ENCODE data around the gene ADARB2. TPM values are rescaled to one million over a fixed set of nuclear protein-coding genes. Genes with fewer than 3 reads are reported as not detected.
A peak's percentile ranks its signal among the peaks of the same experiment; 100 is the strongest.
"Not testable (repeated sequence)": the region's sequence is repeated elsewhere in the genome, so short reads cannot be mapped to it uniquely, and the experiment has no call there.

ADARB2 gene
- total and polyA plus RNA-seq, 2 experiments from 2014 or later: 2.0 to 5.0 TPM

- Histone ChIP-seq H3K9me2 (ENCODE audit: insufficient read depth) (no peaks in the 10 kb centered on the region), H4K20me1 (replicated peaks; ENCODE audit: insufficient read depth) (no peaks in the 10 kb centered on the region), H3K27me3 (ENCODE audit: insufficient read depth) (no peaks in the 10 kb centered on the region), H2AFZ (no peak overlapping the region), H3K4me1 (ENCODE audit: insufficient read depth) (no peaks in the 10 kb centered on the region), H3F3A (replicated peaks; ENCODE audit: low read depth) (peaks cover 6% of the 10 kb centered on the region), H3K27ac (ENCODE audit: low read depth) (no peak overlapping the region), H3K36me3 (ENCODE audit: insufficient read depth) (no peaks in the 10 kb centered on the region; the same call in 1 of the 2 replicates), H3K4me2 (no peak overlapping the region), H3K4me3 (no peak overlapping the region), H3K79me2 (replicated peaks; ENCODE audit: insufficient read depth) (no peaks in the 10 kb centered on the region)
- Mint-ChIP-seq H3K27ac (no peak overlapping the region), H3K36me3 (ENCODE audit: low read depth) (peaks cover 29% of the 10 kb centered on the region), H3K4me3 (no peak overlapping the region), H3K9me3 (peaks cover 40% of the 10 kb centered on the region), H3K27me3 (ENCODE audit: insufficient read depth, low read depth, poor library complexity) (peaks cover 4% of the 10 kb centered on the region), H3K4me1 (peaks cover 11% of the 10 kb centered on the region; the same call in 2 of the 3 replicates)
- ATAC-seq (no peak), DNase-seq (ENCODE audit: low spot score) (no peak)
- TF ChIP-seq ZNF462 (CRISPR knock-in tag; IDR thresholded peaks at IDR 0.05) (no peak), CTCF (conservative IDR thresholded peaks at IDR 0.05; ENCODE audit: low read depth in 2 of 2) (0 out of 4 replicates have a peak, but pooled peaks of 1 of the 2 experiments have one; percentile 8)
Observed at GRCh38 chr10:1227510-1228402, 509.6 kb downstream of the ADARB2 start.

DNA sequence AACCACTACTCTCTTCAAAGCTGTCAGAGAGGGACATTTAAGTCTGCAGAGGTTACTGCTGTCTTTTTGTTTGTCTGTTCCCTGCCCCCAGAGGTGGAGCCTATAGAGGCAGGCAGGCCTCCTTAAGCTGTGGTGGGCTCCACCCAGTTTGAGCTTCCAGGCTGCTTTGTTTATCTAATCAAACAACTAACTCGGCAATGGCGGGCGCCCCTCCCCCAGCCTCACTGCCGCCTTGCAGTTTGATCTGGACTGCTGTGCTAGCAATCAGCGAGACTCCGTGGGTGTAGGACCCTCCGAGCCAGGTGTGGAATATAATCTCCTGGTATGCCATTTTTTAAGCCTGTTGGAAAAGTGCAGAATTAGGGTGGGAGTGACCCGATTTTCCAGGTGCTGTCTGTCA, 510.4 kb downstream of the ADARB2 start:
- Mint-ChIP-seq H3K36me3 (ENCODE audit: low read depth) (peaks cover 29% of the 10 kb centered on the region), H3K9me3 (peaks cover 40% of the 10 kb centered on the region), H3K4me1 (peaks cover 11% of the 10 kb centered on the region; the same call in 2 of the 3 replicates)
- H3K4me3 Mint-ChIP-seq; H3F3A ChIP-seq (replicated peaks; ENCODE audit: low read depth); H3K27ac ChIP-seq (ENCODE audit: low read depth); H2AFZ ChIP-seq; H3K4me1 ChIP-seq (ENCODE audit: insufficient read depth); H4K20me1 ChIP-seq (replicated peaks; ENCODE audit: insufficient read depth); DNase-seq (ENCODE audit: low spot score); H3K27me3 Mint-ChIP-seq (ENCODE audit: insufficient read depth, low read depth, poor library complexity); H3K79me2 ChIP-seq (replicated peaks; ENCODE audit: insufficient read depth); H3K9me2 ChIP-seq (ENCODE audit: insufficient read depth); H3K27ac Mint-ChIP-seq; H3K27me3 ChIP-seq (ENCODE audit: insufficient read depth); H3K4me3 ChIP-seq; H3K36me3 ChIP-seq (ENCODE audit: insufficient read depth); H3K4me2 ChIP-seq; ATAC-seq: not testable (repeated sequence)

- not testable (repeated sequence) for H3F3A ChIP-seq (replicated peaks; ENCODE audit: low read depth); DNase-seq (ENCODE audit: low spot score); H3K36me3 Mint-ChIP-seq (ENCODE audit: low read depth); H3K4me1 Mint-ChIP-seq; H3K4me1 ChIP-seq (ENCODE audit: insufficient read depth); H3K4me2 ChIP-seq; H4K20me1 ChIP-seq (replicated peaks; ENCODE audit: insufficient read depth); H3K79me2 ChIP-seq (replicated peaks; ENCODE audit: insufficient read depth); H3K4me3 ChIP-seq; H2AFZ ChIP-seq; H3K27ac ChIP-seq (ENCODE audit: low read depth); H3K27me3 Mint-ChIP-seq (ENCODE audit: insufficient read depth, low read depth, poor library complexity); H3K9me2 ChIP-seq (ENCODE audit: insufficient read depth); H3K27me3 ChIP-seq (ENCODE audit: insufficient read depth); H3K4me3 Mint-ChIP-seq; H3K27ac Mint-ChIP-seq; H3K36me3 ChIP-seq (ENCODE audit: insufficient read depth); ATAC-seq
- H3K9me3 Mint-ChIP-seq: peaks cover 23% of the 10 kb centered on the region
Observed at GRCh38 chr10:1219874-1220273, 517.5 kb downstream of the ADARB2 start.
